GM21723 (cell line): ENCODE measurements around the gene AFP.

Source experiments
- ATAC-seq: cut with Tn5 transposase; IDR thresholded peaks from one replicate; pipeline ENCODE4 v1.9.1; 2021; ENCODE audit warnings: mild to moderate bottlenecking, moderate library complexity; ENCODE audit not compliant: unreplicated experiment

AFP gene

GRCh38 chr4:73436674-73437557 lies 895 bp downstream of the AFP start:
- no peak for ATAC-seq

- no peak for ATAC-seq
These were observed 1.5 kb downstream of the AFP start for GRCh38 chr4:73437558-73437956.

DNA sequence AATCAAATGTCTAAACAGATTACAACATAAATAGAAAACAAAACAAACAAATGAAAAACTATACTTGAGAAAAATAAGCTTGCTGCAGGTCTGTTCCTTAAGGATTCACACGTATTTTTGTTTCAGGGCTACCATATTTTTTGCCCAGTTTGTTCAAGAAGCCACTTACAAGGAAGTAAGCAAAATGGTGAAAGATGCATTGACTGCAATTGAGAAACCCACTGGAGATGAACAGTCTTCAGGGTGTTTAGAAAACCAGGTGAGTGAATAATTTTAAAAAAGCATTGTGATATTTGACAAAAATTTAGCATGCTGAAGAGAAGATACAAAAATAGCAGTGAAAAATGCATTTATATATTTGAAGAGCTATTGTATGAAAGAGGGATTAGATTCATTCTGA lies 2.0 kb downstream of the AFP start:
- no peak for ATAC-seq

DNA sequence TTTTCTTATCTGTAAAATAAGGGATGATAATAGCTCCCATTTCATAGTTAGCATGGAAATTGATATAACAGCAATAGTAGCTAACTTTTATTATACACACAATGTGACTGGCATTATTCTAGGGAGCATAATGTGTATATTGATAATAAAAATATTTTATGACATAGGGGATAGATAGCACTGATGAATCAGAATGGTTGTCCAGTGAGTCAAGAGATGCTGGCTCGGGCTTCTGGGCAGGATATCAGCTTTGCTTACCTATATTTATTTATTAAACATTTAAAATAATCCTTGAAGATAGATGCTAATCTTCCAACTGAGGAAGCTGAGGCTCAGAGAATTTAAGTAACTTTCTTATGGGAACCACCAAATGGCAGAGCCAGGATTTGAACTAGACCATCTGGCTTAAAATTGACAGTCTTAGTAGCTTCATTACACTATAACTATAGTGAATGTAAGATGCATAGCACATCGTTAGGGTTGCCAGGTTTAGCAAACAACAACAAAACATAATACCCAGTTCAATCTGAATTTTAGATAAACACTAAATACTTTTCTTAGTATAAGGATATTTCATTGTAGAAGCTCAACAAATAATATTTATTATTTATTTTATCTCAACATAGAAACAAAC lies 2.7 kb downstream of the AFP start:
- ATAC-seq: no peak

DNA sequence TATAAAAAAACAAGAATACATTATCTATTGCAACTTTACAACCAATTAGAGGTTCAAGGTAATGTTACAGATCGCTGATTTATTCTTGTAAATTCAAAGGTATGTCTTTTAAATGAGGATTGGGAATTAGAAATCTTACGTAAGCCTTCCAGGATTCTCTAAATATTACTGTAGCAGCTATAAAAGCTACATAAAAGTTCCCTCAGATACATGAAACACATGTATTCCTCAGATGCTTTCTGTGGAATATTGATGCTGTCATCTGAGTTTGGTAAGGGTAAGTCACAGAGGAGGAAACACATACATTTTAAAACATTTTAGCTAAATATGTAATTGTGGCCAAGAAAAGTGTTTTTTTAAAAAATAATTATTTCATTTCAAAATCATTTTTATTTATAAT lies 3.4 kb downstream of the AFP start:
- ATAC-seq: no peak

DNA sequence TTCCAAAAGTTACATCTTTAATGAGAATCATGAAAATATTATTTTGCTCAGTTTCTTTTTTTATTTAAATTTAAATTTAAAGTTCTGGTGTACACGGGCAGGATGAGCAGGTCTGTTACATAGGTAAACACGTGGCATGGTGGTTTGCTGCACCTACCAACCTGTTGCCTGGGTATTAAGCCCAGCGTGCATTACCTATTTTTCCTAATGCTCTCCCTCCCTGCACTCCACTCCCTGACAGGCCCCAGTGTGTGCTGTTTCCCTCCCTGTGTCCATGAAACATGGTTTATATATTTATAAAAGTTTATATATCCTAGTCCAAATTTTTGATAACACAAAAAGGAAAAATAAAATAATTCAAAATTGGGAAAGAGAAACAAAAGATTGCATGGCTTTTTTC lies 4.0 kb downstream of the AFP start:
- no peak for ATAC-seq

- ATAC-seq: no peak
These were observed 4.6 kb downstream of the AFP start for GRCh38 chr4:73440653-73441052.

GRCh38 chr4:73442275-73442674 lies 6.3 kb downstream of the AFP start:
- no peak for ATAC-seq

DNA sequence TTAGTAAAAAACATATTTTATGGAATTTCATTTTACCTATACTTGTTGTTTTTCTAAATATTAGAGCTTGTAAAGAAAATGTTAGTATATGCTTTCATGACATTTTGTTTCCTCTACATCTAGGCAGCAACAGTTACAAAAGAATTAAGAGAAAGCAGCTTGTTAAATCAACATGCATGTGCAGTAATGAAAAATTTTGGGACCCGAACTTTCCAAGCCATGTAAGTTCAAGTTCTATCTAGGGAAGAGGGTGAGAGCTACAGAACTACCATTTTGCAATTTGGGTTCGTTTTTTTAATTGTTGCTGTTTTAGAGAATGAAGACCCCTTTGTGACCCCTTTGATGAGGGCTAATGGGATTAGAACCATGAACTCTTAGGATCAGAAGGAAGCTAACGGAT lies 7.2 kb downstream of the AFP start:
- ATAC-seq: no peak

DNA sequence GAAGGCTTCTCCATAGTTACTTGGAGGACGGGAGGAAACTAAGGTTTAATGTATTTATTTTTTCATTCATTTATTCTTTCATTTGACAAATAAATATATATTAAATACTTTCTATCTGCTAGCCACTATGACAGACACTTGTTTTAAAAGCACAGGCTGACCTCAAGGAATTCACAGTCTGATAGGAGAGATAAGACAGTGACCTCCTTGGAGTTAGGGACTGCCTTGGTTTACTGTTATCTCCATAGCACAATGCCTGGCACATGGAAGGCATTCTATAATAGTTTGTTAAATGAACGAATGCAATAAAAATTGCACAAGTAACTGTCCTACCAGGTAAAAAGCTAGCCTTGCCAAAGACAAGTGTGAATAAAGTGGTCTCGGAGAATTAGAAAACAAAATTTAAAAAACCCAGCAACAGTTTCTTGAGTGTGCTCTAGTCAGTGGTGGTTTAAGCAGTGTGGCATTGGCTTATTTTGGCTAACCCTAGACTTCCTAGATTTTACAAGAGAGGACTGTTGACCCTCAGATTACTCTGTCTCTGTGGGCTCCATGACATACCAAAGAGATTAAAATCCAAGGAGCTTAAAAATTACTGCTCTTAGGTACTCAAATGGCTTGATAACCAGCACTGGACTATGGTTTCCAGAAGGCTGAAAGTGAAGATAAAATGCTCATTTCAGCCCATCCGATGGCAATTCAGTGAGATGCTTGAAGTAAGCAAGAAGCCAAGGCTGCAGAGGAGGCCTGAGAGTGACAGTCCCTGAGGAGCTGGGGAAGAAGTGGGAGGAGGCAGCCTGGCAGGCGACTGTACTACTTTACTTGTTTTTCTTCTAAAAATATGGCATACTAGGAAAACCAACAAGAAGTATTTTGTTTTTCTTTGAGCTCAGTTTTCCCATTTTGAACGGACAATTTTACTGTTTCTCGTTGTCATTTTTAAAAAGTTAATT lies 9.6 kb downstream of the AFP start:
- no peak for ATAC-seq

GRCh38 chr4:73446336-73446938 lies 10.4 kb downstream of the AFP start:
- ATAC-seq: peak; percentile 100

DNA sequence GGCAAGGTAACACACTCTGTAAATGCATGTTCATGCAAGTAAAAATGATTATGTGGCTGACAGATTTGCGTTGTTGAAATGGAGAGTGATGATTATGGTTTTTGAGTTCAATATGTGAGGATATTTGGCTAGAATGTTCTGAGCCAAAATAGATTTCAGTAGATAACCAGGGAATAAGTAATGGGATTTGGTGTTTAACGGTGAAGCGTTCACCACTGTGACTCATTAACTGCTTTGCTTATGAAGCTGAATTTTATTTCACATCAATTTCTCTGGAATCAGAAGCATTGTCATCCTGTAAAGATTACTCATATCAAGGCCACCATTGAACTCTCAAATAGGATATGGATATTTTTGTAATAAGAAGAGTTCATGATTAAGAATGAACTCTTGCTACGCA lies 11.7 kb downstream of the AFP start:
- ATAC-seq: no peak

DNA sequence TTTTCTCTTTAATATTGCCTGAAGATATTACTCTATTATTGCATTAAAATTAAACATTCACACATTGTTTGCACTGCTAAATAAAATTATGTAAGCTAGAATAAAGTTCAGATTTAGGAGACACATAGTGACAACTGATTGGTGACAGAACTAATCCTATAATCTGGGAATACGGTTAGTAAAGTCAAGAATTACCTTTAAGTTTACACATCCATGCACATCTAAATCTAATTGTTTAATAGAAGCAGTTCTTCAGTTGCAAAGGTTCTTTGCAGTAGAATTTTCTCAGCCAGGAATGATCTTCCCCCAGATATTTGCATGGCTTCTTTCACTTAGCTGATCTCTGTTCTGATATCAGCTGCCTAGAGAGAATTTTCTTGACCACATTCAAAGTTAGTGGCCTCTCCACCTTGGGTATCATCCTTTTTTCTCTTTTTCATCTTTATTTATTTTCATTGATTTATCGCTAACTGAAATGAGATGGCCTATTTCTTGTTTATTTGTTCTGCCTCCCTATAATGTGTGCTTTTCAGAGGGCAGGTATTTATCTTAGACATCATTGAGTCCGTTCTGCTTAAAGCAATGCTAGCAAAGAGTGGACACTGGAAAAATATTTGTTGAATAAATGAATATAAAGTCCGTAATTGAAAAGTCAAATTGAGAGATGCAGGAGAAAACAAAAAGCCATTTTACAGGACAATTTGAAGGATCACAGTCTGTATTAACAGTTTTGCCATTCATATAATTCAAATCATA lies 12.6 kb downstream of the AFP start:
- no peak for ATAC-seq

GRCh38 chr4:73450398-73451004 lies 14.5 kb downstream of the AFP start:
- no peak for ATAC-seq

DNA sequence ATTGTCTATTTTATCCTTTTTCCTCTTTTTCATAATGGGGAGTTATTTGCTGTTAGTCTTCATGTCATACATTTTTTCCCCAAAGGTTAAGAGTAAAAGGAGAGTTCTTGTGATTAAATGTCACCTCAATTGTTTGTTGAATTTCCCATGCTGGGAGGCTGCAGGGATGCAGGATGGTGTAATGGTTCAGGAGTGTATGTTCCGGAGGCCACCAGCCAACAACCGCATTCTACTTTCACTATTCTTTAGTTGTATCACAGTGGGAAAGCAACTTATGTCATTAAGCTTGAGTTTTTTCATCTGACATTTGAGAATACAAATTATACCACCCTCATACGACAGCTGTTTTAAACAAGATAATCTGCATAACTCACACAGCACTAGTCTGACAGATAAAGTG lies 15.4 kb downstream of the AFP start:
- no peak for ATAC-seq

DNA sequence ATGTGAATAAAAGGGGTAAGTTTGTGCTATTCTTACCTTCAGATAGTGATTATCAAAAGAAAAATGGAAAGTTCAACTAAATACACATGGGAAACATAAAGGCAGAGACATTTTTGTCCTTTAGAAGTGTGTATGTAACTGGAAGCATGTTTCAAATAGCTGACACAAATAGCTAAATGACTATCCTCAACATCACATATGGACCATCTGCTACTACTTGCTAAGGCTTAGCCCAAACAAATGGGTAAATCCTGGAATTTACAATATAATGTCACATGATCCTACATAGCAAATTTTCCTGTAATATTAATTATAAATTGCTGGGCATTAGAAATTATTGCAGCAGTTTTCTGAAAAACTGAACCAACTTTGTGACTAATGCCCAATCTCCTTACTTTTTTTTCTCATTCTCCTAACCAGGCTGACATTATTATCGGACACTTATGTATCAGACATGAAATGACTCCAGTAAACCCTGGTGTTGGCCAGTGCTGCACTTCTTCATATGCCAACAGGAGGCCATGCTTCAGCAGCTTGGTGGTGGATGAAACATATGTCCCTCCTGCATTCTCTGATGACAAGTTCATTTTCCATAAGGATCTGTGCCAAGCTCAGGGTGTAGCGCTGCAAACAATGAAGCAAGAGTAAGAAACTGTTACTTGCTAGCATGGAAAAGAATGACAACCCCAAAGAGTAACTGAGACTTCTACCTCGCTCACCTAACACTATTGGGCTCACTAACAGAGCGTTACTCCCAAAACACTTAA lies 16.1 kb downstream of the AFP start:
- no peak for ATAC-seq

GRCh38 chr4:73452953-73453700 lies 17.1 kb downstream of the AFP start:
- ATAC-seq: no peak

DNA sequence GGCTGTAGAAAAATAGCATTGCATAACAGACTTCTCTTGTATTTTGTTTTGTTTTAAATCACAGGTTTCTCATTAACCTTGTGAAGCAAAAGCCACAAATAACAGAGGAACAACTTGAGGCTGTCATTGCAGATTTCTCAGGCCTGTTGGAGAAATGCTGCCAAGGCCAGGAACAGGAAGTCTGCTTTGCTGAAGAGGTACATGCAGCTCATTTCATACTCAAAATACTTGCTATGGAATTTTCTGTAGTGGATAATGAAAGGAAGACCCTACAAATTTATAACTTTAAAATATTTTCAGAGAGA lies 17.6 kb downstream of the AFP start:
- ATAC-seq: no peak

DNA sequence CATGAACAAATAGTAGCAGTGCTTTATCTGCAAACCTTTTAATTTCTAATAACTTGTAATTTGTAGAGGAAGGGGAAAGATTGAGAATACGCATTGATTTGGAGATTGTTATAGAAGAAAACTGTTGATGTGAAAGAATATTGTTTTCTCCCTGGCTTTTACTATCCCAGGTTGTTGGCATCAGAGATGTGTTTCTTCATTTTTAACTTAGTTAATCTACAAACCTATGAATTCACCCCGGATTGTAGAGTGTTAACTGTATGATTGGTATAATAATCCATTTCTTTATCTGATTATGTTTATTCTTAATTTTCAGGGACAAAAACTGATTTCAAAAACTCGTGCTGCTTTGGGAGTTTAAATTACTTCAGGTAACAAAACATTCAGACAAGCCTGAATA lies 18.9 kb downstream of the AFP start:
- ATAC-seq: no peak
